GM13976 (cell line): ENCODE results near the gene NOS1AP.

Experiments
- DNase-seq: peaks from one replicate; pipeline ENCODE4 v3.0.0; 2012; ENCODE audit warnings: low spot score
- CTCF ChIP-seq: IDR thresholded peaks from 2 replicates; pipeline ENCODE4 v1.5.1; 2012; ENCODE audit warnings: borderline replicate concordance, mild to moderate bottlenecking; ENCODE audit not compliant: insufficient read depth; ENCODE audit errors: extremely low read depth, missing control alignments, control extremely low read depth
- in situ Hi-C: fragments of 300-500 bp; cut with MboI; formaldehyde crosslinking; loops from one replicate; pipeline ENCODE4 v1.12.0; 2022; ENCODE audit warnings: low sequenced_read_pairs, mixed read lengths, inconsistent platforms; ENCODE audit not compliant: unreplicated experiment

Gene NOS1AP

GRCh38 chr1:162283657-162284056 lies 214.2 kb downstream of the NOS1AP start:
- in situ Hi-C loops, result no loop called here
- no peak for DNase-seq
- TF ChIP-seq CTCF, result no peak

GRCh38 chr1:162284206-162284955 lies 214.9 kb downstream of the NOS1AP start:
- no peak for TF ChIP-seq CTCF
- DNase-seq, result no peak
- in situ Hi-C loops, result no loop called here

GRCh38 chr1:162285149-162285561 lies 215.7 kb downstream of the NOS1AP start:
- no peak for TF ChIP-seq CTCF
- no peak for DNase-seq
- in situ Hi-C loops, result no loop called here

- DNase-seq, result no peak
- in situ Hi-C loops, result no loop called here
- TF ChIP-seq CTCF, result no peak
These were observed 221.5 kb downstream of the NOS1AP start for GRCh38 chr1:162291000-162291399.

- TF ChIP-seq CTCF, result no peak
These were observed 222.9 kb downstream of the NOS1AP start for GRCh38 chr1:162292422-162292849.

GRCh38 chr1:162293073-162293692 lies 223.7 kb downstream of the NOS1AP start:
- no peak for DNase-seq
- no peak for TF ChIP-seq CTCF
- in situ Hi-C loops, result no loop called here

More at GRCh38 chr1:162292422-162292849, 222.9 kb downstream of the NOS1AP start:
- in situ Hi-C loops, result no loop called here
- DNase-seq, result no peak
